Measurements from ENCODE around the gene GGNBP2. TPM values are rescaled to one million over a fixed set of nuclear protein-coding genes. Genes with fewer than 3 reads are reported as not detected.

GGNBP2 gene
- total RNA-seq, 4 donors from 2014 or later: 28.8 to 56.6 (median 39.5) TPM

DNA sequence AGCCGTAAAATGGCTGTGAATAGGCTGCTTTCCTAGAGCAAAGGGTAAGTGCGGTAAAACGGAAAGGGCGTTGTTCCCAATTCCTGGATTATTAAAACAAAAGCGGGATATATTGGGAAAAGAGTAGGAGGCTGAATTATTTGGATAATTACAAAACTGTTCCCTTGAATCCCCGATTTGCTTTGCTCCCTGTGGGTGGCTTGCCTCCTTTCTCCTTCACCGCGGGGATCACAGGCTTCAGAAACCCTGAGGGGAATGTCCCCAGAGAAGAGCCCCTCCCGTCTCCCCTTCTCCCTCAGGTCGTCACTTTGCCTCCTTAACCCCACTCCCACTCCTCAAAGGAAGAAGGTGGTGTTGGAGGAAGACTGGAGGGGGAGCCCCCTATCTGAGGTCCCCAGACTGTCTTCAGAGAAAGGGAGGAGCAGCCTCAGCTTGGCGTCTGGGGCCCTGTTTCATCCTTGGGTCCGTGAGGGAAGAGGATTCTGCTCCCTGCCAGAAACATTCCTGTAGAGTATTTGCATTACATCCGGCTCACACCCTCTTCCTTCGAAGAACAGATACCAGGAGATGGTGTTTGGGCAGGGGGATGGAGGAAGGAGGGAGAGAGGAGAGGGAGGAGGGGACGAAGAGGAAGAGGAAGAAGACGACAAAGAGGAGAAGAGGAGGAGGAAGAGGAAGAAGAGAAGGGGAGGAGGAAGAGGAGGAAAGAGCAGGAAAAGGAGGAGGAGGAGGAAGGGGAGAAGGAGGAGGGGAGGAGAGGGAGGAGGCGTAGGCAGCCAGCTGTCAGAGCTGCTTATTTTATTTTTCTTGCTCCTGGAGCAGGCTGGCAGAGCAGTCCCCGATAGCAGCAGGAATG lies 88.4 kb downstream of the GGNBP2 start:
- in situ Hi-C loops (cut with MboI; ENCODE audit: low sequenced_read_pairs in 4 of 4) (loop anchor here in 3 of 4 donors (10.0 to 25.0 kb wide), 4 partner anchors 304 to 612 kb away; partner anchors contain the start of genes AATF (in 1 of the 3) and LHX1 (in 1 of the 3)), intact Hi-C loops (cut with DNase I; ENCODE audit: low total_unique reads) (no loop called here)
- peaks cover 0 to 11% (median 4%) of the 10 kb centered on the region in 3 donors for H3K27me3 ChIP-seq

More for the DNA sequence above, 88.4 kb downstream of the GGNBP2 start:
- TF ChIP-seq POLR2A (IDR thresholded peaks at IDR 0.05): no peak
- TF ChIP-seq, protein P1, sequence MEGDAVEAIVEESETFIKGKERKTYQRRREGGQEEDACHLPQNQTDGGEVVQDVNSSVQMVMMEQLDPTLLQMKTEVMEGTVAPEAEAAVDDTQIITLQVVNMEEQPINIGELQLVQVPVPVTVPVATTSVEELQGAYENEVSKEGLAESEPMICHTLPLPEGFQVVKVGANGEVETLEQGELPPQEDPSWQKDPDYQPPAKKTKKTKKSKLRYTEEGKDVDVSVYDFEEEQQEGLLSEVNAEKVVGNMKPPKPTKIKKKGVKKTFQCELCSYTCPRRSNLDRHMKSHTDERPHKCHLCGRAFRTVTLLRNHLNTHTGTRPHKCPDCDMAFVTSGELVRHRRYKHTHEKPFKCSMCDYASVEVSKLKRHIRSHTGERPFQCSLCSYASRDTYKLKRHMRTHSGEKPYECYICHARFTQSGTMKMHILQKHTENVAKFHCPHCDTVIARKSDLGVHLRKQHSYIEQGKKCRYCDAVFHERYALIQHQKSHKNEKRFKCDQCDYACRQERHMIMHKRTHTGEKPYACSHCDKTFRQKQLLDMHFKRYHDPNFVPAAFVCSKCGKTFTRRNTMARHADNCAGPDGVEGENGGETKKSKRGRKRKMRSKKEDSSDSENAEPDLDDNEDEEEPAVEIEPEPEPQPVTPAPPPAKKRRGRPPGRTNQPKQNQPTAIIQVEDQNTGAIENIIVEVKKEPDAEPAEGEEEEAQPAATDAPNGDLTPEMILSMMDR (IDR thresholded peaks at IDR 0.05 in 4 of 5, conservative IDR thresholded peaks at IDR 0.05 in 1 of 5): no peak
- Histone ChIP-seq H3K27ac (no peak overlapping the region), H3K4me1 (peaks cover 0 to 2% of the 10 kb centered on the region in 2 donors), H3K9me3 (no peaks in the 10 kb centered on the region), H3K36me3 (no peaks in the 10 kb centered on the region), H3K4me3 (no peak overlapping the region)
- no peak for DNase-seq
- ATAC-seq: no peak

Other genes starting within 250 kb of the GGNBP2 start
- gene TBC1D3G, start 221.0 kb upstream of the GGNBP2 start, total RNA-seq: 1 to 10 TPM in 1 of 4 donors, not detected in 3; 1.8 TPM
- not detected for gene TBC1D3H, start 156.5 kb upstream of the GGNBP2 start, total RNA-seq
- gene ZNHIT3, start 58.2 kb upstream of the GGNBP2 start, total RNA-seq: 10 to 100 TPM; 33.4 to 52.7 (median 39.3) TPM
- gene MYO19, start 10.1 kb upstream of the GGNBP2 start, total RNA-seq: 10 to 100 TPM in 3 of 4 donors, 1 to 10 TPM in 1; 7.5 to 16.8 (median 13.2) TPM
- gene PIGW, start 9.9 kb upstream of the GGNBP2 start, total RNA-seq: 1 to 10 TPM; 3.0 to 6.9 (median 4.7) TPM
- 10 to 100 TPM in 1 of 4 donors, 1 to 10 TPM in 3; 4.9 to 15.8 (median 7.4) TPM for gene DHRS11, start 47.0 kb downstream of the GGNBP2 start, total RNA-seq
- 10 to 100 TPM in 2 of 4 donors, 1 to 10 TPM in 2; 8.8 to 13.9 (median 10.8) TPM for gene MRM1, start 56.7 kb downstream of the GGNBP2 start, total RNA-seq

Data from gastrocnemius medialis (tissue), 4 donors.